ENCODE results near the gene TEX36.

DNA sequence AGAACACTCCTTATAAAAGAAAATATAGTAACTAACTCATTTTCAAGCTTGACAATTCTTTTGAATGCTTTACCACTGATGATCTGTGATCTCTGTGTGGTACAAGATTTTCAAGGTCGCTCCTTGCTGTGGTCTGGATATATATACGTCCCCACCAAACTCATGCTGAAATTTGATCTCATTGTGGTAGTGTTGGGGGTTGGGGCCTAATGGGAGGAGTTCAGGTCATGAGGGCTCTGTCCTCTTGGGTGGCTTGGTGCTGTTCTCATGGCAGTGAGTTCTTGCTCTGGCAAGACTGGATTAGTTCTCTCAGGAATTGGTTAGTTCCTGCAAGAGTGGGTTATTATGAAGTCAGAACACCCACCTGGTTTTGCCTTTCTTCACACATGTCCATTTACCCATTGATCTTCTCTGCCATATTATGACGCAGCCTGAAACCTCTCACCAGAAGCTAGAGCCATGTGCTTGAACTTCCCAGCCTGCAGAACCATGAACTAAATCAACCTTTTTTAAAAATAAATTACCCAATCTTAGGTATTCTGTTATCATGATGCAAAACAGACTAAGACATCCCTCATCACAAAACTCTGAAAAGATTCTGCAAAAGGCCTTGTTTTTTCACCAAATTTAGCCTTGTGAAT, 28.3 kb upstream of the TEX36 start:
- TF ChIP-seq, protein P1, sequence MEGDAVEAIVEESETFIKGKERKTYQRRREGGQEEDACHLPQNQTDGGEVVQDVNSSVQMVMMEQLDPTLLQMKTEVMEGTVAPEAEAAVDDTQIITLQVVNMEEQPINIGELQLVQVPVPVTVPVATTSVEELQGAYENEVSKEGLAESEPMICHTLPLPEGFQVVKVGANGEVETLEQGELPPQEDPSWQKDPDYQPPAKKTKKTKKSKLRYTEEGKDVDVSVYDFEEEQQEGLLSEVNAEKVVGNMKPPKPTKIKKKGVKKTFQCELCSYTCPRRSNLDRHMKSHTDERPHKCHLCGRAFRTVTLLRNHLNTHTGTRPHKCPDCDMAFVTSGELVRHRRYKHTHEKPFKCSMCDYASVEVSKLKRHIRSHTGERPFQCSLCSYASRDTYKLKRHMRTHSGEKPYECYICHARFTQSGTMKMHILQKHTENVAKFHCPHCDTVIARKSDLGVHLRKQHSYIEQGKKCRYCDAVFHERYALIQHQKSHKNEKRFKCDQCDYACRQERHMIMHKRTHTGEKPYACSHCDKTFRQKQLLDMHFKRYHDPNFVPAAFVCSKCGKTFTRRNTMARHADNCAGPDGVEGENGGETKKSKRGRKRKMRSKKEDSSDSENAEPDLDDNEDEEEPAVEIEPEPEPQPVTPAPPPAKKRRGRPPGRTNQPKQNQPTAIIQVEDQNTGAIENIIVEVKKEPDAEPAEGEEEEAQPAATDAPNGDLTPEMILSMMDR (IDR thresholded peaks at IDR 0.05), result no peak
- TF ChIP-seq POLR2AphosphoS5 (IDR thresholded peaks at IDR 0.05; ENCODE audit: low read depth, low read length) (no peak), SIN3A (IDR thresholded peaks at IDR 0.05; ENCODE audit: borderline replicate concordance, insufficient read depth, low read depth, low read length) (no peak), TCF7L2 (IDR thresholded peaks at IDR 0.05; ENCODE audit: low read depth, low read length) (no peak)
- TF ChIP-seq, protein P2, sequence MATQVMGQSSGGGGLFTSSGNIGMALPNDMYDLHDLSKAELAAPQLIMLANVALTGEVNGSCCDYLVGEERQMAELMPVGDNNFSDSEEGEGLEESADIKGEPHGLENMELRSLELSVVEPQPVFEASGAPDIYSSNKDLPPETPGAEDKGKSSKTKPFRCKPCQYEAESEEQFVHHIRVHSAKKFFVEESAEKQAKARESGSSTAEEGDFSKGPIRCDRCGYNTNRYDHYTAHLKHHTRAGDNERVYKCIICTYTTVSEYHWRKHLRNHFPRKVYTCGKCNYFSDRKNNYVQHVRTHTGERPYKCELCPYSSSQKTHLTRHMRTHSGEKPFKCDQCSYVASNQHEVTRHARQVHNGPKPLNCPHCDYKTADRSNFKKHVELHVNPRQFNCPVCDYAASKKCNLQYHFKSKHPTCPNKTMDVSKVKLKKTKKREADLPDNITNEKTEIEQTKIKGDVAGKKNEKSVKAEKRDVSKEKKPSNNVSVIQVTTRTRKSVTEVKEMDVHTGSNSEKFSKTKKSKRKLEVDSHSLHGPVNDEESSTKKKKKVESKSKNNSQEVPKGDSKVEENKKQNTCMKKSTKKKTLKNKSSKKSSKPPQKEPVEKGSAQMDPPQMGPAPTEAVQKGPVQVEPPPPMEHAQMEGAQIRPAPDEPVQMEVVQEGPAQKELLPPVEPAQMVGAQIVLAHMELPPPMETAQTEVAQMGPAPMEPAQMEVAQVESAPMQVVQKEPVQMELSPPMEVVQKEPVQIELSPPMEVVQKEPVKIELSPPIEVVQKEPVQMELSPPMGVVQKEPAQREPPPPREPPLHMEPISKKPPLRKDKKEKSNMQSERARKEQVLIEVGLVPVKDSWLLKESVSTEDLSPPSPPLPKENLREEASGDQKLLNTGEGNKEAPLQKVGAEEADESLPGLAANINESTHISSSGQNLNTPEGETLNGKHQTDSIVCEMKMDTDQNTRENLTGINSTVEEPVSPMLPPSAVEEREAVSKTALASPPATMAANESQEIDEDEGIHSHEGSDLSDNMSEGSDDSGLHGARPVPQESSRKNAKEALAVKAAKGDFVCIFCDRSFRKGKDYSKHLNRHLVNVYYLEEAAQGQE (IDR thresholded peaks at IDR 0.05; ENCODE audit: insufficient read depth in 1 of 2, low read depth in 2 of 2, low read length in 1 of 2), result no peak
